HEK293T (cell line): ENCODE data around the gene APMAP.

ENCODE experiments used
- ARNT ChIP-seq: fragments of 450-650 bp; IDR thresholded peaks from 2 replicates; pipeline ENCODE4 v1.6.1; 2017; ENCODE audit warnings: mild to moderate bottlenecking
- CTBP1 ChIP-seq: fragments of 450-650 bp; IDR thresholded peaks from 2 replicates; pipeline ENCODE4 v1.6.1; 2016; ENCODE audit warnings: borderline replicate concordance
- FOXA1 ChIP-seq: fragments of 450-650 bp; IDR thresholded peaks from 2 replicates; pipeline ENCODE4 v1.6.1; 2016; ENCODE audit warnings: mild to moderate bottlenecking
- HDGF ChIP-seq: fragments of 450-650 bp; IDR thresholded peaks from 2 replicates; pipeline ENCODE4 v1.6.1; 2017; ENCODE audit warnings: antibody characterized with exemption, borderline replicate concordance
- LEF1 ChIP-seq: fragments of 450-650 bp; IDR thresholded peaks from 2 replicates; pipeline ENCODE4 v1.6.1; 2017; ENCODE audit warnings: mild to moderate bottlenecking, borderline replicate concordance
- NFRKB ChIP-seq: fragments of 450-650 bp; IDR thresholded peaks from 2 replicates; pipeline ENCODE4 v1.6.1; 2016; ENCODE audit warnings: mild to moderate bottlenecking, moderate library complexity
- SP1 ChIP-seq: fragments of 450-650 bp; IDR thresholded peaks from 2 replicates; pipeline ENCODE4 v1.6.1; 2017
- SUZ12 ChIP-seq: fragments of 450-650 bp; IDR thresholded peaks from 2 replicates; pipeline ENCODE4 v1.6.1; 2016; ENCODE audit warnings: mild to moderate bottlenecking
- TARDBP ChIP-seq: fragments of 450-650 bp; IDR thresholded peaks from 2 replicates; pipeline ENCODE4 v1.6.1; 2016
- ZNF384 ChIP-seq: fragments of 450-650 bp; IDR thresholded peaks from 2 replicates; pipeline ENCODE4 v1.6.1; 2016

GRCh38 chr20:24957326-24958016, 35.1 kb downstream of the APMAP start:
- TF ChIP-seq LEF1 (no peak), SUZ12 (no peak), ZNF384 (no peak), NFRKB (no peak), ARNT (no peak), HDGF (no peak), SP1 (no peak), TARDBP (no peak), CTBP1 (no peak), FOXA1 (no peak)
